ENCODE data around the gene USP11. TPM values are rescaled to one million over a fixed set of nuclear protein-coding genes. Genes with fewer than 3 reads are reported as not detected.
"Not testable (repeated sequence)": the region's sequence is repeated elsewhere in the genome, so short reads cannot be mapped to it uniquely, and the experiment has no call there.

USP11 gene
- total RNA-seq, 1 experiment from 2014 or later, result 36.4 TPM

DNA sequence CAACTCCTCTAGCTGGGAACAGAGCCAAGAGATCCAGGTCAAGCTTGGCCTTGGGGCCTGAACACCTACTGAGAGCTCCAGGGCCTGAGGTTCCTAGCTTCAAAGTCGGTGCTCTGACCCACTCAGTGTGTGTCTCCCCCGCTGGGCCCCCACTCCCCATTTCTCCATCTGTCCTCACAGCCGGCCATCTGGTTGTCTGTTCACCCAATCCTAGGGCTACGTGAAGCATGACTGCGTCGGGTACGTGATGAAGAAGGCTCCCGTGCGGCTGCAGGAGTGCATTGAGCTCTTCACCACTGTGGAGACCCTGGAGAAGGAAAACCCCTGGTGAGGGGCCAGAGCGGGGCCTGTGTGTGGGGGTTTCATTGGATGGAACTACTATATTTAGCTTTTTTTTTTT is 12.3 kb downstream of the USP11 start:
- no peak for DNase-seq (ENCODE audit: low read depth)

DNA sequence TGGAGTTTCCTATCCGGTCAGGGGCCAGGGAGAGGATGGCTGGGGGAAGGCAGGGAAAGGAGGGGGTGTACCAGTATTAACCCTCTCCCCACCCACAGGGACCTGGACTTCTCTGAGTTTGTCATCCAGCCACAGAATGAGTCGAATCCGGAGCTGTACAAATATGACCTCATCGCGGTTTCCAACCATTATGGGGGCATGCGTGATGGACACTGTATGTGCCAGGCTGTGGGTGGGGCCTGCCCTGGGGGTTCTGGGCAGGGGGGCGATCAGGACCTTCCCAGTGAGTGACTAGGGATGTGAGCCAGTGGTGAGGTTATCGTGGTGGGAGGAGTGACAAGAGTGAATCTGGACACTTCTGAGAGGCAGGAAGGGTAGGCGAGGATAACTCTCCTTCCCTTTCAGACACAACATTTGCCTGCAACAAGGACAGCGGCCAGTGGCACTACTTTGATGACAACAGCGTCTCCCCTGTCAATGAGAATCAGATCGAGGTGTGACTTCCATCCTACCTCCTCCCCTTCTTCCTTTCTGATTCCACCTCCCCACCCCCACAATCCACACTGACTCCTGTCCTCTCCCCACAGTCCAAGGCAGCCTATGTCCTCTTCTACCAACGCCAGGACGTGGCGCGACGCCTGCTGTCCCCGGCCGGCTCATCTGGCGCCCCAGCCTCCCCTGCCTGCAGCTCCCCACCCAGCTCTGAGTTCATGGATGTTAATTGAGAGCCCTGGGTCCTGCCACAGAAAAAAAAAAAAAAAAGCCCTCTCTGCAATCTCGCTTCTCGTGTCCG is 14.6 kb downstream of the USP11 start:
- DNase-seq (ENCODE audit: low read depth), result peak; percentile 48

DNA sequence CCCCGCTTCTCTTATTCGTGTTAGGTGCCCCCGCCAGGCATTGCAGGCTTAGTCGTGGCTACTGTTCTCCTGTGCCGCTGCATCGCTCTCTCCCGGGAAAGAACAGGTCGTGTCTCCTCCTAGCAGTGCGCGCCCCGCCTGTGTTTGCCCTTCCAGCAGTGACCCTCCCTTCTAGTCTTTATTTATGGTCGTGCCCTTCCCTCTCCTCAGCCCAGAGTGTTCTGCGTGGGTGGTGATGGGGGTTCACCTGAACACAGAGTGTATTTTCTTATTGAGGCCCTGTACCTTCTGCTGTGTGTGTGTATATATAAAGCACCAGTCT is 15.2 kb downstream of the USP11 start:
- DNase-seq (ENCODE audit: low read depth), result no peak

DNA sequence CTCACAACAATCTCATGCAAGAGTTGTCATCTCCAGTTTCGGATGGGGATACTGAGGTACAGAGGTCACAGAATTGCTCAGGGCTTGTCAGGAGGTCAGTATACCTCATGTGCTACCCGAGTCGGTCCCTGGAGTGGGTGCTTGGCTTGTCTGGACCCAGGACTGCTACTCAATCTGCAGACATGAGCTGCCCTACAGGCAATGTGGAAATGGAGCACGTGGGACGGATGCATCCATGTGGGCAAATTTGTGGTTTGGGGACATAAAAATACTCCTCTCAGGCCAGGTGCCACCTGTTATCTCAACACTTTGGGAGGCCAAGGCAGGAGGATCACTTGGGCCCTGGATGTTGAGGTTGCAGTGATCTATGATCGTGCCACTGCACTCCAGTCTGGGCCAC is 15.8 kb downstream of the USP11 start:
- DNase-seq (ENCODE audit: low read depth), result no peak

DNA sequence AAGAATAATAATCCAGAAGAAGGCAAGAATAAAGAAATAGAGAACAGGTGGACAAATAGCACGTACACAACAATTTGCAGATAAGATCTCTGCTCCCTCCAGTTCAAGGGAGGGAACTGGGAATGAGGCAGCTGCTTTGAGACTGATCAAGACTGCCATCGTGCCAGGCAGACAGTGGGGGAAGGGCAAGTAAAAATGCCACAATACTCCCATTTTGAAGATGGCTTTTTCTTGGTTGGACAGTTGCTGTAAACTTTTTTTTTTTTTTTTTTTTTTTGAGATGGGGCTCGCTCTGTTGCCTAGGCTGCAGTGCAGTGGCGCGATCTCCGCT is 17.2 kb downstream of the USP11 start:
- no peak for DNase-seq (ENCODE audit: low read depth)

DNA sequence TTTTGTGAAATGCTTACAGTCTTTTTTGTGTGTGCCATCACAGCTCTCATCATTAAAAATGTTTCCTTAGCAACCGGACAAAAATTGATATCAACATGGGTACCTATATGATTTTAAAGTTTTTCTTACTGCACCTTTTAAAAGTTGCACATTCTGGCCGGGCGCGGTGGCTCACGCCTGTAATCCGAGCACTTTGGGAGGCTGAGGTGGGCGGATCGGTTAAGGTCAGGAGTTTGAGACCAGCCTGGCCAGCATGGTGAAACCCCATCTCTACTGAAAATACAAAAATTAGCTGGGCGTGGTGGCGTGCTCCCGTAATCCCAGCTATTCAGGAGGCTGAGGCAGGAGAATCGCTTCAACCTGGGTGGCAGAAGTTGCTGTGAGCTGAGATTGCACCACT is 24.8 kb downstream of the USP11 start:
- not testable (repeated sequence) for DNase-seq (ENCODE audit: low read depth)

DNA sequence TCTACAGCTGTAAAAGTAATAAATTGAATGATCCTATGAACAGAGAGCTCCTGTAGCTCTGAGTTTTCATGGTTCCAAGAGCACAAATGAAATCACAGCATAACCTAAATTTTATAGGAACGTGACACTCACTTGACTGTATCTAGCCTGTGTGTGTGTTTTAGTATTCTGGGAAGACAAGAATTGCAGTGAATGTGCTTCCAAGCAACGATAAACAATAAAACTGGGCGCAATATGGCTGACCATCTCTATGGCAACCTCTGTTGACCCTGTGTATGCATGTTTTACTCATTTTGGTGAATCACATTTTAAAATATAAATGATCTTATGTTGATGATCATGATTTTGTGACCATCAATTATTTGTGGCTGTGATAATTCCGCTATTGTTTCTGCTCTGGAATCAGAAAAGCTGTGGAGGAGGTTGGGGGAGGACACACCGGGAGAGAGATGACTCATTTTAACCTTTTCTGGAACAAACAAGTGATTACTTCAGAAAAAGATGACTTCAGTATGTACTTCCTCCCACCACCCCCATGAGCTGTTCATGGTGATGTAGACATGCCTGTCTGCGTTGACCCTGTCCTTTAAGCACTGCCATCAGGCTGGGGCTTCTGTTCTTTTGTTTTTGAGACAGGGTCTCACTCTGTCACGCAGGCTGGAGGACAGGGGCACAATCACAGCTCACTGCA is 31.8 kb downstream of the USP11 start:
- peak; percentile 63 for DNase-seq (ENCODE audit: low read depth)

DNA sequence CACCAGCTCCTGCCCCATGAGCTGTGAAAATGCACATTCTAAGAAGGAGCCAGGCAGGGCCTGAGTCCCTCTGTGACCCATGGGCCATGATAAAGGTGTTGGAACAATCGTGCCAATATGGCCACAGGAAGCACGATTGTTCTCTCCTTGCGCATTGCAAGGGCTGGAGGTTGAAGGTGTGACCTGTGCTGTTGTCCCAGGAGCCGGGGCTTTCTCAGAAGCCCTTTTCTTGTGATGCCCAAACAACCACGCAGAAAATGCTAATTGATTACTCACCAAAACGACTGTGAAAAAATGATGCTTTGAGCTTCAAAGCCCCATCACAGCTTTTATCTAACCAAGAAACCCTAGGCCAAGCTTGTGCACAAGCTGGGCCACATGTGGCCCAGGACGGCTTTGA is 33.8 kb downstream of the USP11 start:
- DNase-seq (ENCODE audit: low read depth), result no peak

DNA sequence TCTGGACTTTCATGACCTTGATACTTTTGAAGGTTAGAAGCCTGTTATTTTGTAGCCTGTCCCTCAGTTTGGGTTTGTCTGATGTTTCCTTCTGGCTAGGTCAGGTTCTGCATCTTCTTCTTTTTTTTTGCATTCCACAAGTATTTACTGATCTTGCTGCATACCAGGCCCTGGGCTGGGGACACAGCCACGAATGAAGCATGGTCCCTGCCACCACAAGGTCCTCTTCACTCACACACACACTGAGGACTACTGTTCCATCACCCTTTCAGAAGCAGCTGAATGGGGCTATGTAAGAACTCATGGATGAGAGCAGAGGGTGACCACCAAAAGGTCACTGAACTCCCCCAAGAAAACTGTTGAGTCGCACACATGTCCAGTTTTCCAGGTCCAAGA is 39.2 kb downstream of the USP11 start:
- no peak for DNase-seq (ENCODE audit: low read depth)

DNA sequence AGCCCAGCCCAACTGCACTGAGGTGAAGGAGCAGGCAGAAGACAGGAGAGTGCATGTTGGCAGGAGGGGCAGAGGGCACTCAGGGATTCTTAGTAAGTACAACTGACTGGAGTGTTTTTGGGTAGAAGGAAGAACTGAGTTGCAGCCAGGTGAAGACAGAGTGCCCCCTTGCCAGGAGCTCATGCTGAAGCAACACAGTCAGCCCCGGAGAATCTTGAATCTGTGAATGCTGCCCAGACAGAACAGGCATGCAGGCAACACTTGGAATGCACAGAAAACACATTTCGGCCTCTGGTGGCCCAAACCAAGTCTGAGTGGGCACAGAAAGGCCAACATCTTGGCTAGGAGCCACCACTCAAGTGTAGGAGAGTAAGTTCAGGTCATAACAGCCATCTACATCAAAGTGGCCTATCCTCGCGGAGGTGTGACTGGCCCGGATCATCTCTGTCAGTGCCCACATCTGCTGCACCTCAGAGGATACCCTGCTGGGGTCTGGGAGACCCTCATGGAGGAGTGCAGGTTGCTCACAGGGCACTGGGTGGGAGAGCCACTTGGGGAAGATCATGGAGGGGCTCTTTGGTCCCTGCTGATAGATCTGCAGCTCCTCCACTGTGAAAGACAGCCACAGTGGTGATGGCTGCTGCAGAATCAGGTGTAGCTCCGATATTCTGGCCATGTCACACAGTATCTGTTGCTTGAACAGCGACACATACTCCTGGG is 40.4 kb downstream of the USP11 start:
- no peak for DNase-seq (ENCODE audit: low read depth)

DNA sequence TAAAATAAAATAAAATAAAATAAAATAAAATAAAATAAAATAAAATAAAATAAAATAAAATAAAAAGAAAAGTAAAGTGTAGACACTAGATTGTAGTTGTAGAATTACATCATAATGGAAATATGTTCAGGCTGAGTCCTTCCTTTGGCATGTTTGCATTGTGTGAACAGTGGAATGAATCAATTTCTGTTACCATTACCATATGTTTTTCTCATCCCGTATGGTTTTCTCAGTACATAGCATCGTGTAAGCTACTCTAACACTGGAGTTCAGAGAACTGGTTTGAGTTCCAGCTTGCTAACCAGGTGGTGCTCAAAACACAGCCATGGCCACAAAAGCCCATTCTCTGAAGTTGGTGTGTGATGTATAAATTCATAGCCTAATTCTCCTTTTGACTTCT is 45.9 kb downstream of the USP11 start:
- peak; percentile 5 for DNase-seq (ENCODE audit: low read depth)

DNA sequence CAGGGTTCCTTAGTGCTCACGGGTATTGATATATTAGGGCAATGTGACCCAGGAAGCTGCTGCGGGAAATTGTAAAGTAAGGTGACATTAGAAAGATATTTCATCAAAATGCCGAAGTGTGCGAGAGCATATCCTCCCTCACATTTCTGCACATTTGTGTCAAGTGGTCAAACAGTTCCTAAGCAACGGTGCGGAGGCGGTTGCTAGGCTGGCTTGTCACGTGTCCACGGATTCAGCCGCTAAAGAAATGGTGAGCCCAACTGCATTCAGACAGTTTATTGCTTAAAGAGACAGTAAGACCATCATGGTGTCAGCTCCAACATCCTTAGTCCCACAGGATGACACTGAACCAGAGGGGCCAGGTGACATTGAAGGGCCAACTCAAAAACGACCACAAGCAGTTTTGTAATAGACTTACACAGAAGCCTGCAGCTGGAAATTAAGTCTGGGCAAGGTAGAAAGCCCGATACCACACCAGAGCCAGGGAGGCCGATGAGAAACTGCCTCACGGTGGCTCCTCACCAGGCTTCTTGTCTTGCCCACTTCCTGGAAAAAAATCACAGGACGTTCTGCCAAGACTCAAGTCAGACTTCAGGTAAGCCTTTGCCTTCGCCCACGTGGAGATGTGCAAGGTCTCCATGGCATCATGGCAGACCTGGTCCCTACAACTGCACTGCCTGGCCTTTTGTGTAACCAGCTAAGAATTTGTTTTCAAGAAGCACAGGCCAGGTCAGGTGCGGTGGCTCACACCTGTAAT is 50.4 kb downstream of the USP11 start:
- peak; percentile 66 for DNase-seq (ENCODE audit: low read depth)

DNA sequence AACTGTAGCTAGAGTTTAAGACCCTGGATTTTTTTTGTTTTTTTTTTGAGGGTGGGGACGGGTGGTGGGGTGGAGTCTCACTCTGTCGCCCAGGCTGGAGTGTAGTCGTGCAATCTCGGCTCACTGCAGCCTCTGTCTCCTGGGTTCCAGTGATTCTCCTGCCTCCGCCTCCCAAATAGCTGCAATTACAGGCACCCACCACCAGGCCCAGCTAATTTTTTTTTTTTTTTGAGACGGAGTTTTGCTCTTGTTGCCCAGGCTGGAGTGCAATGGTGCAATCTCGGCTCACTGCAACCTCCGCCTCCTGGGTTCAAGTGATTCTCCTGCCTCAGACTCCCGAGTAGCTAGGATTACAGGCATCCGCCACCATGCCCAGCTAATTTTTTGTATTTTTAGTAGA is 51.8 kb downstream of the USP11 start:
- not testable (repeated sequence) for DNase-seq (ENCODE audit: low read depth)

DNA sequence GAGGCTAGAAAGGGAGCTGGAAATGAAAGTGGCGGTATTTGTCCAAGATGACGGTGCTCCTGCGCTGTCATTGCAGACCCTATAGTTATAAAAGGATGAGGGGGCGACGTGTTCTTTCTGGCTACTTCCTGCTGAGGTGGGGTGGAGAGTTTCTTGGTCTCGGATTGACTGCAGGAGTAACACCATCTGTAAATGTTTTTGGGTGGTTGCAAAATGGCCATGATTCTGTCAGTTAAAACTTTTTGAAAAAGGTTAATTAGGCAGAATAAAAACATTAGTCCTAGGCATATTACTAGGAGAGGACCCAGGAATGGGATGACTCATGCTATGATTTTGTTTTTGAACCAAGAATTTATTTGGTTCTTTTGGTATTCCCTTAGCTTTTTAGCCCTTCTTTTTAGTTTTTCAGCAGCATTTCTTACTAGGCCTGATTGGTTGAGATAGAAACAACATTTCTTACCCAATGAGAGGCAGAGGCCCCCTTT is 53.1 kb downstream of the USP11 start:
- no peak for DNase-seq (ENCODE audit: low read depth)

DNA sequence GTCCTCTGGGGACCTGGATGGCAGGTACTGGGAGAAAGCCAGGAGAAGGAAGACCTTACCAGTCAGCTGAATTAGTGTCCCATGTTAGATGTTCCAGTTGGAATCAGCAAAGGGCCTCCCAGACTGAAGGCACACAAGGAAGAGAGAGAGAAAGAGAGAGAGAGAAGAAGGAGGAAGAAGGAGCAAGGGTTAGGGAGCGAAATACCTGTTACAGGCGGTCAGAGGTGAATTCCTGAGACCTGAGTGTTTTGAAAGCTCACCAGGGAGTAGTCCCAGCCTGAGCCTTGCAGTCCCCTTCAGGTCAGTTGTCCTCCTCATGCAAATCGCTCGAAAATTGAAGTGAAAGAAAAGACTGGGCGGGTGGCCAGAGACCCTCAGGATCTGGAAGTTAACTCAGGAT is 60.3 kb downstream of the USP11 start:
- no peak for DNase-seq (ENCODE audit: low read depth)

DNA sequence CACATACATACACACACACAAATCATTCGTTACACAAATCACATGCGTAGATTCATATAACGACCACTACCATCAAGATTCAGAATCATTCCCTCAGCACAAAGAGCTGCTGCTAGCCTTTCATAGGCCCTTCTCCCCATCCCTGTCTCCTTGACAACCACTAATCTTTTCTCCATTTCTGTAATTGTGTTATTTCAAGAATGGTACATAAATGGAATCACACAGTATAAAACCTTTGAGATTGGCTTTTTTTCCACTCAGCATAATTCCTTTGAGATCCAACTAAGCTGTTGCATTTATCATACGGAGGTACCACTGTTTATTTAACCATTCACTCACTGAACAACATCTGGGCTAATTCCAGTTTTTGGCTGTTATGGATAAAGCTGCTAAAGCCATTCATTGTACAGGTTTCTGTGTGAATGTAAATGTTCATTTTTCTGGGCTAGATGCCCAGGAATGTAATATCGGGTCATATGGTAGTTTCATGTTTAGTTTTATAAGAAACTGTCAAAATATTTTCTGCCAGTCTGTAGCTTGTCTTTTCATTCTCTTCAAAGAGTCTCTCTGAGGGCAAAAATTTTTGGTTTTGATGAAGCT is 64.1 kb downstream of the USP11 start:
- no peak for DNase-seq (ENCODE audit: low read depth)

DNA sequence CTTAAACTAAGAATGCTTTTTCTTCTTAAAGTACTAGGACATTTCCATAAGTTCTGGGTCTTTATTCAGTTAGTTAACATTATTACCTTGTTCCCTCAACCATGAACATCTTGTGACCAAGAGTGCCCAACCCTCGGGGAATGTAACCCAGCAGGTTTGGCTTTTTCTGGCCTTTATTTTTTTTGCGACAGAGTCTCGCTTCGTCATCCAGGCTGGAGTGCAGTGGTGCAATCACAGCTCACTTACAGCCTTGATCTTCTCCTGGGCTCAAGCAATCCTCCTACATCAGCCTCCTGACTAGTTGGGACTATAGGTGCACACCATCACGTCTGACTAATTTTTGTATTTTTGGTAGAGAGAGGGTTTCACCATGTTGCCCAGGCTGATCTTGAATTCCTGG is 65.1 kb downstream of the USP11 start:
- DNase-seq (ENCODE audit: low read depth), result no peak

Other genes starting within 250 kb of the USP11 start
- gene RGN, start 154.6 kb upstream of the USP11 start, total RNA-seq (2014; rRNA removed; shearing (Covaris generic)), result 0.10 TPM in 1 of 2 replicates, not detected in the other
- gene NDUFB11, start 88.3 kb upstream of the USP11 start, total RNA-seq (2014; rRNA removed; shearing (Covaris generic)), result 172 and 213 TPM in 2 replicates
- 36.6 and 41.7 TPM in 2 replicates for gene RBM10, start 87.8 kb upstream of the USP11 start, total RNA-seq (2014; rRNA removed; shearing (Covaris generic))
- gene UBA1, start 39.2 kb upstream of the USP11 start, total RNA-seq (2014; rRNA removed; shearing (Covaris generic)), result 254 and 283 TPM in 2 replicates
- gene CDK16, start 14.3 kb upstream of the USP11 start, total RNA-seq (2014; rRNA removed; shearing (Covaris generic)), result 143 and 179 TPM in 2 replicates
- 0.48 and 0.59 TPM in 2 replicates for gene ZNF157, start 137.6 kb downstream of the USP11 start, total RNA-seq (2014; rRNA removed; shearing (Covaris generic))

Data from RPMI7951 (cell line).